ENCODE data around the gene DSN1.

DSN1 gene

DNA sequence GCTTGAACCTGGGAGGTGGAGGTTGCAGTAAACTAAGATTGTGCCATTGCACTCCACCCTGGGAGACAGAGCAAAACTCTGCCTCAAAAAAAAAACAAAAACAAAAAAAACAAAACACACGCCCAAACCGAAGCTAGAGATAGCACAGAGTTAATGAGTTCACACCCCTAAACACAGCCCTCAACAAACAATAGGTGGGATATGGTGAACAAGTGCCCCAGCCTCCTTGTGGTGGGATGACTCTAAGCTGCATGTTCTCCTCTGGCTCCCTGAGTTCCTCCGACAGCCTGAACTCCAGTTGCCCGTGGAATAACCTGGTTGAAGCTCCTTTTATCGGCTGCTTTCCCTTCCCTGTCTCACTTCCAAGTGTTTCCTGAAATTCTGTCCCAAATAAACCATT lies 22.1 kb upstream of the DSN1 start:
- TF ChIP-seq, protein P1, sequence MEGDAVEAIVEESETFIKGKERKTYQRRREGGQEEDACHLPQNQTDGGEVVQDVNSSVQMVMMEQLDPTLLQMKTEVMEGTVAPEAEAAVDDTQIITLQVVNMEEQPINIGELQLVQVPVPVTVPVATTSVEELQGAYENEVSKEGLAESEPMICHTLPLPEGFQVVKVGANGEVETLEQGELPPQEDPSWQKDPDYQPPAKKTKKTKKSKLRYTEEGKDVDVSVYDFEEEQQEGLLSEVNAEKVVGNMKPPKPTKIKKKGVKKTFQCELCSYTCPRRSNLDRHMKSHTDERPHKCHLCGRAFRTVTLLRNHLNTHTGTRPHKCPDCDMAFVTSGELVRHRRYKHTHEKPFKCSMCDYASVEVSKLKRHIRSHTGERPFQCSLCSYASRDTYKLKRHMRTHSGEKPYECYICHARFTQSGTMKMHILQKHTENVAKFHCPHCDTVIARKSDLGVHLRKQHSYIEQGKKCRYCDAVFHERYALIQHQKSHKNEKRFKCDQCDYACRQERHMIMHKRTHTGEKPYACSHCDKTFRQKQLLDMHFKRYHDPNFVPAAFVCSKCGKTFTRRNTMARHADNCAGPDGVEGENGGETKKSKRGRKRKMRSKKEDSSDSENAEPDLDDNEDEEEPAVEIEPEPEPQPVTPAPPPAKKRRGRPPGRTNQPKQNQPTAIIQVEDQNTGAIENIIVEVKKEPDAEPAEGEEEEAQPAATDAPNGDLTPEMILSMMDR (IDR thresholded peaks at IDR 0.05; ENCODE audit: low read depth, low read length) = no peak
- H3K4me3 ChIP-seq (ENCODE audit: low read depth, low read length) = no peak overlapping the region

- TF ChIP-seq, protein P1 (IDR thresholded peaks at IDR 0.05; ENCODE audit: low read depth, low read length) = no peak
- H3K4me3 ChIP-seq (ENCODE audit: low read depth, low read length) = no peak overlapping the region
These were observed 20.5 kb upstream of the DSN1 start for GRCh38 chr20:36794116-36794474.

GRCh38 chr20:36793294-36794115 lies 19.9 kb upstream of the DSN1 start:
- H3K4me3 ChIP-seq (ENCODE audit: low read depth, low read length) = no peak overlapping the region
- TF ChIP-seq, protein P1 (IDR thresholded peaks at IDR 0.05; ENCODE audit: low read depth, low read length) = no peak

GRCh38 chr20:36792422-36792821 lies 18.9 kb upstream of the DSN1 start:
- TF ChIP-seq, protein P1 (IDR thresholded peaks at IDR 0.05; ENCODE audit: low read depth, low read length) = peak; percentile 44
- H3K4me3 ChIP-seq (ENCODE audit: low read depth, low read length) = no peak overlapping the region

DNA sequence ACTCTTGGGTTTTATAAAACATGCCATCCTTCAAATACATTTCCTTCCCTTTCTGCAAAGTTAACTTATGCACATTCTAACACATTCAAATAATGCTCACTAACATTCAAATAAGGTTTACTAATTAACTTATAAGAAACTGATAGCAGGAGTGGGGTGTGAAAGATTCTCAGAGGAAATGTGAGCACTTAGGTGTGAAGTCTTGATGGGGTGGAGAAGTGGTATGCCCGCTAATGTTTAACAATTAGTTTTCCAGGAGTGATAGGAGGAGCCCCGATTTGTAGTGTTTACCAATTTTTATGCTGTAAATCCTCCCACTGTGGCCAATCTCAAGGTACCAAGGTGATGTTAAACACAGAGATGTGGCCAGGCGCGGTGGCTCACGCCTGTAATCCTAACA lies 18.3 kb upstream of the DSN1 start:
- H3K4me3 ChIP-seq (ENCODE audit: low read depth, low read length) = no peak overlapping the region
- TF ChIP-seq, protein P1 (IDR thresholded peaks at IDR 0.05; ENCODE audit: low read depth, low read length) = no peak

DNA sequence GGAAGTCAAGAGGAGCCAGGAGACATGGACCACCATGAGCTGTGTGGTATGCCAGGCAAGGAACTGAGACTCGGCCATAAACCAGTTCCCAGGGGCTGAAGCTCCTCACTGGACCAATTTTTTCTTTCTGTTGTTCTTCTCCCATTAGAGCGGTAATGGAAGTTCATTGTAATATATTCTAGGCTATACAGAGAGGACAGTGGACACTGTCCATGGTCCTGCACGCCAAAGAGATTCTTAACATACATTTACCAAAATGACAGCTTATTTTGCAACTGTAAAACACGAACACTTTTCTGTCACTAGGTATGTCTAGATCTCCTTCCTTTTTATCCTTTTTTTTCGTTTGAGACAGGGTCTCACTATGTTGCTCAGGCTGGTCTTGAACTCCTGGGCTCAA lies 13.1 kb upstream of the DSN1 start:
- no peak overlapping the region for H3K4me3 ChIP-seq (ENCODE audit: low read depth, low read length)
- TF ChIP-seq, protein P1 (IDR thresholded peaks at IDR 0.05; ENCODE audit: low read depth, low read length) = no peak

DNA sequence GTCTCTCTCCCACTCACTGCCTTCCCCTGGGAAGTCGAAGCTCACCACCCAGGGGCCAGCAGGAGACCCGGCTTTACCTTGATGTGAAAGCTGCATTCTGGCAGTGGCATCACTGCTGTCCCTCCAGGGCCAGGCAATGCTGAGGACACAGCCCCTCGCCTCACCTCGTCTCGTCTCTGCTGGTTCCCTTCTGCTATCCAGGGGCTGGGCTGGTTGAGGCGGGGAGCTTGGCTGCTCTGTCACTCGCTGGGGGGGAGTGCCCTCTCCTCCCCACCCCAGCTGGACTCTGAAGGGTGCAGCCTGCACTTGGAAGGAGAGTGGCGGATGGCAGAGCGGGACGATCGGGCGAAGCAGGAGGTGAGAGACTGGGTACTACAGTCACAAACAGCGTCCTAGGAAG lies 12.7 kb upstream of the DSN1 start:
- H3K4me3 ChIP-seq (ENCODE audit: low read depth, low read length) = no peak overlapping the region
- TF ChIP-seq, protein P1 (IDR thresholded peaks at IDR 0.05; ENCODE audit: low read depth, low read length) = no peak

All from WI38 (cell line).